ENCODE measurements around the gene ERC1. TPM values are rescaled to one million over a fixed set of nuclear protein-coding genes. Genes with fewer than 3 reads are reported as not detected.
A peak's percentile ranks its signal among the peaks of the same experiment; 100 is the strongest.

The ERC1 gene
- total RNA-seq, 2 experiments from 2014 or later = 21.7 to 27.0 TPM

- Mint-ChIP-seq H3K36me3 (ENCODE audit: low read depth) (no peaks in the 10 kb centered on the region), H3K4me1 (ENCODE audit: low read depth) (peaks cover 10% of the 10 kb centered on the region), H3K4me3 (peak overlapping the region; percentile 2), H3K27ac (no peak overlapping the region), H3K27me3 (peaks cover 33% of the 10 kb centered on the region), H3K9me3 (no peaks in the 10 kb centered on the region)
- DNase-seq = no peak
- ATAC-seq = no peak
- ChIA-PET POLR2A (no interaction called here), CTCF (no interaction called here)
- no peak for TF ChIP-seq CTCF (IDR thresholded peaks at IDR 0.05)
- intact Hi-C loops (cut with micrococcal nuclease) = no loop called here
Observed at GRCh38 chr12:1504895-1505311, 513.9 kb downstream of the ERC1 start.

DNA sequence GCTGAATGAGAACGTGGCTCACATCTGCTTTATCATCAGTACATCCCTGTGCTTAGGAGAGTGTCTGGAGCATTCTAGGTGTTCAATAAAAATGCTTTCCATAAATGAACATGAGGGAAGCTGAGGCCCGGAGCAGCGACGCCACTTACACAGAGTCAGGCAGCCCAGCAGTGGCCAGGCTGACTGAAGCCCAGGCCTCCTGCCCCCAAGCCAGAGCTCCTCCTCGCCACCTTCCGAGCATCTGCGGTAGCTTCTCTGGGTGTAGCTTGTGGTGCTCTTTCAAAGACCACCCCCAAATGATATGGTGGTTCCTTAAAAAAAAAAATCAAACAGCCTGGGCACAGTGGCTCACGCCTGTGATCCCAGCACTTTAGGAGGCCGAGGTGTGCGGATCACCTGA is 514.6 kb downstream of the ERC1 start:
- POLR2A ChIA-PET = interaction anchor here (0.7 kb wide), 1 partner anchor 706 kb away, joined by 3 read pairs; no protein-coding TSS in a partner anchor
- H3K4me1 Mint-ChIP-seq (ENCODE audit: low read depth) = peaks cover 10% of the 10 kb centered on the region
- peaks cover 33% of the 10 kb centered on the region for H3K27me3 Mint-ChIP-seq

DNA sequence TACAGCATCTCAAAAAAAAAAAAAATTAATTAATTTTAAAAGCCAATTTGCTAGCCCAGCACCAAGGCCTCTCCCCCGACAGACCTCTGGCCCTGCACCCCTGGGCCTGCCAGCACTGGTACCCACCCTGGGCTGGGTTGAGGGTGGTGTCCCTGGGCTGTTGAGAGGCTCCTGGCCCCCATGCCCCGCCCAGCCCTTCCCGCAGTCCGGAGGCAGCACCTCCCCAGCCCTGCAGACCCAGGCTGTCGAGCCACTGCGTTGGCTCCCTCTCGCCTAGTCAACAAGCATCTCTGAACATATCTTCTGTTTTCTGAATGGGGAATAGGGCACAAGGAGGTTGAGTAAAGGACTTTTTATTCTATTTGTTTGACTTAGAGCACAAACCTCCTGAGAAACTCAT is 516.3 kb downstream of the ERC1 start:
- H3K4me3 Mint-ChIP-seq = no peak overlapping the region
- no peak for TF ChIP-seq CTCF (IDR thresholded peaks at IDR 0.05)

More for the DNA sequence above, 514.6 kb downstream of the ERC1 start:
- intact Hi-C loops (cut with micrococcal nuclease) = no loop called here
- CTCF ChIA-PET = interaction anchor here (1.0 kb wide), 1 partner anchor 16 kb away, joined by 3 read pairs; no protein-coding TSS in a partner anchor
- no peak overlapping the region for H3K27ac Mint-ChIP-seq
- TF ChIP-seq CTCF (IDR thresholded peaks at IDR 0.05) = no peak
- H3K36me3 Mint-ChIP-seq (ENCODE audit: low read depth) = no peaks in the 10 kb centered on the region
- H3K4me3 Mint-ChIP-seq = no peak overlapping the region
- DNase-seq (no peak), ATAC-seq (no peak)
- H3K9me3 Mint-ChIP-seq = no peaks in the 10 kb centered on the region

GRCh38 chr12:1509413-1510052 is 518.5 kb downstream of the ERC1 start:
- Mint-ChIP-seq H3K4me3 (no peak overlapping the region), H3K4me1 (ENCODE audit: low read depth) (peaks cover 4% of the 10 kb centered on the region), H3K27me3 (peaks cover 20% of the 10 kb centered on the region), H3K36me3 (ENCODE audit: low read depth) (no peaks in the 10 kb centered on the region), H3K27ac (no peak overlapping the region), H3K9me3 (no peaks in the 10 kb centered on the region)
- no peak for TF ChIP-seq CTCF (IDR thresholded peaks at IDR 0.05)
- CTCF ChIA-PET = interaction anchor here (0.7 kb wide), 1 partner anchor 13 kb away, joined by 3 read pairs; no protein-coding TSS in a partner anchor
- POLR2A ChIA-PET = no interaction called here
- no peak for ATAC-seq
- no peak for DNase-seq
- intact Hi-C loops (cut with micrococcal nuclease) = no loop called here

More for the DNA sequence above, 516.3 kb downstream of the ERC1 start:
- intact Hi-C loops (cut with micrococcal nuclease) = no loop called here
- CTCF ChIA-PET = no interaction called here
- Mint-ChIP-seq H3K27ac (no peak overlapping the region), H3K36me3 (ENCODE audit: low read depth) (no peaks in the 10 kb centered on the region), H3K4me1 (ENCODE audit: low read depth) (peaks cover 10% of the 10 kb centered on the region), H3K27me3 (peaks cover 39% of the 10 kb centered on the region), H3K9me3 (no peaks in the 10 kb centered on the region)
- ATAC-seq (no peak), DNase-seq (no peak)
- POLR2A ChIA-PET = no interaction called here

DNA sequence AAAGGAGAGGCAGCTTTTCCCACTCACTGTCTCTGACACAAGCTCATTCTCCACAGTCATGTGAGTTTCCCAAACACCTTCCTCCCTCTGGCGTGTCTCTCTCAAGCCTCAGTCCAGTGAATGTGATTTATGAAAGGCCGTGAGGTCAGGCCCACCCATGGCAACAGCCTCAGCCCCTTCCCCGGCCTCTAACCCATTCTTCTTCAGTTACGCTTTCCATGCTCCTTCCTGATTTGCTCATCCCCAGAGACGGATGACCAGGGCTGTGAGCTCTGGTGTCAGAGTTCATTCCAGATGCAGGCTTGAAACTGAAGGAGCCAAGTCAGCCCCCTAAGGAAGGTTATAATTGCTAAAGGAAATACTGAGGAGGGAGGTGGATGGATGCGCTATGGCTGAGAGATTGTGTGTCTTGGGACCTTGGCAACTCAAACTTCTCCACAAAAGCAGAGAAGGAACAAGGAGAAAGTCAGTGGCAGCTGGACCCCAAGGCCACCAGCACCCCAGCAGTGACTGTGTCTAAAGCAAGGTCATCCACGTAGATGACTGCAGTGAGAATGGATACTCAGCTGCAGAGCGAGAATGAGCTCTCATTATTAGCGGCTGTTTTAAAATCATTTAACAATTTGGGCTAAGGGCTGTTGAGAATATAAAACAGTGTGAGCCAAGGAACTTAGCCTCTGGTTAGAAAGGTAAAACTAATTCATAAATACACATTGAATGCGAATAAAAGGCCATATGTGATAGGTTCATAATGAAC is 519.2 kb downstream of the ERC1 start:
- Mint-ChIP-seq H3K4me1 (ENCODE audit: low read depth) (no peaks in the 10 kb centered on the region), H3K9me3 (peaks cover 2% of the 10 kb centered on the region), H3K27ac (no peak overlapping the region), H3K27me3 (peaks cover 15% of the 10 kb centered on the region), H3K36me3 (ENCODE audit: low read depth) (no peaks in the 10 kb centered on the region), H3K4me3 (no peak overlapping the region)
- DNase-seq = no peak
- ChIA-PET POLR2A (no interaction called here), CTCF (interaction anchor here (0.7 kb wide), 1 partner anchor 14 kb away, joined by 3 read pairs; no protein-coding TSS in a partner anchor)
- no peak for TF ChIP-seq CTCF (IDR thresholded peaks at IDR 0.05)
- intact Hi-C loops (cut with micrococcal nuclease) = no loop called here
- no peak for ATAC-seq

Measured in activated CD8-positive, alpha-beta T cell treated with anti-CD3 and anti-CD28 coated beads for 36 hours (primary cell).